ENCODE data around the gene FAM193A.

FAM193A gene

DNA sequence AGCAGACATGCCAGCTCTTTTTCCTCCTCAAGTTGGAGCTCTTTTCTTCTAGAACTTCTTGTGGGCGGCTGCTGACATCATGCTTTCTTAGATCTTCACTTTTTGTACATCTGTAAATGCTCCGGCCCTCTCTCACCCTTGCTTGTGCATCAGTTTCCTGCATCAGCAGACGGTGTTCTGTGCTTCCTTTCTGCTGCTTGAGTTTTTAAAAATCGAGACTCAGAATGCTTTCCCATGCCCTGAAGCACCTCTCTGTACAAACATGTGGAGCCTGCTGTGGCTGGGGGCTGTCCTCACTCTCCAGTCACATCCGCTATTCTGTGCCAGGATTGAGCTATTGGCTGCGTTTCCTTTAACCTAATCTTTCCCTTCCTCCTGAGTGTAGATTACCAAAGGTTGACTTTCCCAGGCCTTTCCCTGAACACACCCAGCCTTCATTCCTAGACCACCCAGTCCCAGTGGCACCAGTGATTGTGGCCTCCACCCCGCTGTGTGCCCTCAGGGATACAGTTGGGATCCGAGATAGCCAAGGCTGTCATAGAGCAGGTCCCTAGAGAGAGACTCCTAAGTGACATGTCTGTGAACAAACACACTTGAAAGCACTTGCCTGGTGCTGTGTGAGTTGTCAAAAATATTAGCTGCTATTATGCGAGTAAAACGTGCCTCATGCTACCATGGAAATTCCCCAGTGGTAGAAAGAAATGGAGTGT is 177.8 kb downstream of the FAM193A start:
- TF ChIP-seq, protein P1, sequence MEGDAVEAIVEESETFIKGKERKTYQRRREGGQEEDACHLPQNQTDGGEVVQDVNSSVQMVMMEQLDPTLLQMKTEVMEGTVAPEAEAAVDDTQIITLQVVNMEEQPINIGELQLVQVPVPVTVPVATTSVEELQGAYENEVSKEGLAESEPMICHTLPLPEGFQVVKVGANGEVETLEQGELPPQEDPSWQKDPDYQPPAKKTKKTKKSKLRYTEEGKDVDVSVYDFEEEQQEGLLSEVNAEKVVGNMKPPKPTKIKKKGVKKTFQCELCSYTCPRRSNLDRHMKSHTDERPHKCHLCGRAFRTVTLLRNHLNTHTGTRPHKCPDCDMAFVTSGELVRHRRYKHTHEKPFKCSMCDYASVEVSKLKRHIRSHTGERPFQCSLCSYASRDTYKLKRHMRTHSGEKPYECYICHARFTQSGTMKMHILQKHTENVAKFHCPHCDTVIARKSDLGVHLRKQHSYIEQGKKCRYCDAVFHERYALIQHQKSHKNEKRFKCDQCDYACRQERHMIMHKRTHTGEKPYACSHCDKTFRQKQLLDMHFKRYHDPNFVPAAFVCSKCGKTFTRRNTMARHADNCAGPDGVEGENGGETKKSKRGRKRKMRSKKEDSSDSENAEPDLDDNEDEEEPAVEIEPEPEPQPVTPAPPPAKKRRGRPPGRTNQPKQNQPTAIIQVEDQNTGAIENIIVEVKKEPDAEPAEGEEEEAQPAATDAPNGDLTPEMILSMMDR (IDR thresholded peaks at IDR 0.05; ENCODE audit: low read depth, low read length, missing control alignments): no peak
- no peak for DNase-seq (ENCODE audit: extremely low read depth, low read depth)
- H3K4me3 ChIP-seq (replicated peaks; ENCODE audit: low read depth, low read length): no peak overlapping the region

DNA sequence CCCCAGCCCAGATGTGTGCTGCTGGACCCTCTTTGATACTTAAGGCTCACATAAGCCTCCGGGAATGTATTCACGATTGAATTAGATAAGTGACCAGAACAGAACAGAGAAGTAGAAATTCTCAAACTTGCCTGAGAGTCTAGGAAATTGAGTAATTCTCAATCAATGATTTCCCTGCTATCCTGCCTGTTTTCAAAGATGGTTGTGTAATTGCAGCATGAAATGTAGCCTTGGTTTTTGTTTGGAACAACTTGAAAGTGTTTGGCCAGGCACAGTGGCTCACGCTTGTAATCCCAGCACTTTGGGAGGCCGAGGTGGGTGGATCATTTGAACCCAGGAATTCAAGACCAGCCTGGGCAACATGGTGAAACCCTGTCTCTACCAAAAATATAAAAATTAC is 178.5 kb downstream of the FAM193A start:
- no peak for DNase-seq (ENCODE audit: extremely low read depth, low read depth)
- TF ChIP-seq, protein P1 (IDR thresholded peaks at IDR 0.05; ENCODE audit: low read depth, low read length, missing control alignments): no peak
- H3K4me3 ChIP-seq (replicated peaks; ENCODE audit: low read depth, low read length): no peak overlapping the region

DNA sequence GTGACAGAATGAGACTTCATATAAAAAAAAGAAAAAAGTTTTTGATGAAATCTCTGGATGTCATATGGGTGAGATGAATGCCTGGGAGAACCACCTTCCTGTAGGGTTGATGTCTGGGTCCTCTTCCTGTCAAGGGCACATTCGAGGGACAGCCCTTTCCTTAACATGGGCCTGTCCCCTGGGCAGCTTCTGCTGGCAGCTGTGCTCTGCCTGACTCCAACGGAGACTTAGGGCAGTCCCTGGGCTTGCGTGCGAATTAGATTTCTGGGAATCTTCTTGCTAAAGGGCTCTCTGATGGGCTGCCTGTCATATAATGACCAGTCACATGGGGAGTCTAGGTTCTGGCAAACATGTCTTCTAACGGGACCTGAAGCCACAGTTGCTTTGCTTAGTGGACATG is 179.0 kb downstream of the FAM193A start:
- TF ChIP-seq, protein P1 (IDR thresholded peaks at IDR 0.05; ENCODE audit: low read depth, low read length, missing control alignments): no peak
- DNase-seq (ENCODE audit: extremely low read depth, low read depth): no peak
- no peak overlapping the region for H3K4me3 ChIP-seq (replicated peaks; ENCODE audit: low read depth, low read length)

DNA sequence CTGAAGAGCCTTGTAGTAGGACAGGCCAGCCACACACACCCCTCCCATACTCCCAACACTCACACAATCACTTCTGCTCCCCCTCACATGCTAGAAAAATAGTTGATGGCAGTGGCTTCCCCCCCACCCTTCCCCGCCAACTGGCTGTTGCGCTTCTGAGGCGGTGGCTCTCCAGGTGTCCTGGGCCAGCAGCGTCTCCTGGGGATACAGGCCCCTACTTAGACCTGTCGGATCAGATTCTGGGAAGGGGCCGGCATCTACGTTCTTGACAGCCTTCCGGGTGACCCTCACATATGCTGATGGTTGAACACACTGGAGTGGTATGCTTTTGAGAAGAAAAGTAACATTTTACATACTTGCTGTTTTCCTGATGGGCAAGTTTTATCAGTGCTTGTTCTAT is 179.8 kb downstream of the FAM193A start:
- no peak overlapping the region for H3K4me3 ChIP-seq (replicated peaks; ENCODE audit: low read depth, low read length)
- DNase-seq (ENCODE audit: extremely low read depth, low read depth): no peak
- TF ChIP-seq, protein P1 (IDR thresholded peaks at IDR 0.05; ENCODE audit: low read depth, low read length, missing control alignments): no peak

DNA sequence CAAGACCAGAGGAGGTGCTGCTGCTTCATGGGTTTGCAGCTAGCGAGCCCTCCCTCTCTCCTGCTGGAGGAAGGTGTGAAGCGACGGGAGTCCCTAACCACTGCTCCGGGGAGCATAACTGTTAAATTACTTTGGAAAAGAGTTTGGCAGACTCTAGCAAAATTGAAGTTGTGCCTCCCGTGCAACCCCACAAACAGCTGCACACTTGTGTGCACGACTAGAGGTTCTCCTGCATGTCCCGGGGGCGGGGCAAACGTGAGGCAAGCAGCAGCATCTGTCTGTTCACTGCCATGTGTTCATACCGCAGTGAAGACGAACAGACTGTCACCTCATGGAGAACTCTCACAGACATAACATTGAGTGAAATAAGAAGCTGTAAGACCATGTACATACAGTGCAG is 185.1 kb downstream of the FAM193A start:
- no peak for DNase-seq (ENCODE audit: extremely low read depth, low read depth)
- no peak overlapping the region for H3K4me3 ChIP-seq (replicated peaks; ENCODE audit: low read depth, low read length)
- TF ChIP-seq, protein P1 (IDR thresholded peaks at IDR 0.05; ENCODE audit: low read depth, low read length, missing control alignments): no peak

DNA sequence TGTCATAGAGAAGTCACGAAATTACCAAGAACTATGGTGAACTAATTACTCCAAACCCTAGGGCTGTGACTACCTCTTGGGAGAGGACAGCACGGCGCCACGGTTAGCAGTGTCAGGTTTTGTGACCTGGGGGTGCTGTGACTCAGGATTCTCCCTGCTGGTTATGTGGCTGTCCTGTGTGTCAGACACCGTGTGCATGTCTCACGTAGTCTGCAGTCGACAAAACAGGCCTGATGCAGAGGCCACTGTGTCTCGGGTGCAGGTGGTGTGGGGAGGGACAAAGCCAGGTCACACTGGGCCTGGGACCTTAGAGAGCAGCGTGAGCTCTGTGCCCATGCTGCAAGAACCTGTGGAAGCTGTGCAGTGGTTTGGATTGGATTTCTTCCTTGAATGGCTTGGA is 185.6 kb downstream of the FAM193A start:
- no peak overlapping the region for H3K4me3 ChIP-seq (replicated peaks; ENCODE audit: low read depth, low read length)
- no peak for DNase-seq (ENCODE audit: extremely low read depth, low read depth)
- TF ChIP-seq, protein P1 (IDR thresholded peaks at IDR 0.05; ENCODE audit: low read depth, low read length, missing control alignments): no peak

DNA sequence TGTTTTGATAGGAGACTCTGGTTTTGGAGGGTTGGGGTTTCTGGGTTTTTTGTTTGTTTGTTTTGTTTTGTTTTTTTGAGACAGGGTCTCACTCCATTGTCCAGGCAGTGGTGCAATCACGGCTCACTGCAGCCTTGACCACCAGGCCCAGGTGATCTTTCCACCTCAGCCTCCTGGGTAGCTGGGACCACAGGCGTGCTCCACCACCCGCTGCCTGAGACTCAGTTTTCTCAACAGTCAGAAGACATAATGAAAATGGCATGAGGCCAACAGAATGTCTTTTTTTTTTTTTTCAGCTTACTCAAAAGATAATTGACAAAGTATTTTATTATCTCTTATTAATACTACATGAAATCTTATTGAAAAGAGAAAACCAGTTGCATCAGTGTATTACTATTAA is 187.3 kb downstream of the FAM193A start:
- DNase-seq (ENCODE audit: extremely low read depth, low read depth): no peak
- TF ChIP-seq, protein P1 (IDR thresholded peaks at IDR 0.05; ENCODE audit: low read depth, low read length, missing control alignments): no peak
- H3K4me3 ChIP-seq (replicated peaks; ENCODE audit: low read depth, low read length): no peak overlapping the region

Measured in HFF-Myc (cell line).